Stomach (tissue), 9 donors: ENCODE data around the gene MACROD1. TPM values are rescaled to one million over a fixed set of nuclear protein-coding genes. Genes with fewer than 3 reads are reported as not detected.

Source experiments
- DNase-seq, 2 donors: peaks; one replicate each; pipeline versions ENCODE4 v3.0.0 to v3.0.0-alpha.2; 2013 to 2019
- H3K27ac ChIP-seq, 5 donors: fragments of 200-600 bp in 4 of 5; sonication (generic) in 4 of 5; one replicate each; pipeline ENCODE4 v1.5.1; 2013 to 2019; ENCODE audit warnings: mild to moderate bottlenecking in 1 of 5, moderate library complexity in 1 of 5
- H3K27me3 ChIP-seq, 3 donors: fragments of 200-600 bp; sonication (generic); one replicate each; pipeline ENCODE4 v1.5.1; 2017 to 2019; ENCODE audit warnings: mixed run types in 1 of 3
- H3K36me3 ChIP-seq, 4 donors: fragments of 200-600 bp; sonication (generic); 1 replicate in 3 of 4; 2 replicates in 1 of 4; pipeline ENCODE4 v1.5.1; 2016 to 2019
- H3K4me1 ChIP-seq, 4 donors: fragments of 200-600 bp; sonication (generic); one replicate each; pipeline ENCODE4 v1.5.1; 2016 to 2019
- H3K4me3 ChIP-seq, 4 donors: fragments of 200-600 bp; sonication (generic) in 3 of 4; one replicate each; pipeline ENCODE4 v1.5.1; 2016 to 2019; ENCODE audit warnings: mild to moderate bottlenecking in 1 of 4
- H3K9me3 ChIP-seq, 4 donors: fragments of 200-600 bp; sonication (generic); one replicate each; pipeline ENCODE4 v1.5.1; 2016 to 2019
- EP300 ChIP-seq: sonication (generic); formaldehyde crosslinking; IDR thresholded peaks from one replicate; pipeline ENCODE4 v1.6.1; 2017; ENCODE audit warnings: antibody characterized with exemption
- POLR2A ChIP-seq, 4 donors: fragments of 450-650 bp; IDR thresholded peaks; one replicate each; pipeline ENCODE4 v1.6.1; 2016; ENCODE audit warnings: antibody characterized with exemption in 4 of 4, control low read depth in 2 of 4, mild to moderate bottlenecking in 1 of 4, moderate library complexity in 1 of 4
- POLR2AphosphoS5 ChIP-seq, 3 donors: sonication (generic); formaldehyde crosslinking; IDR thresholded peaks; one replicate each; pipeline ENCODE4 v1.6.1; 2016; ENCODE audit warnings: antibody characterized with exemption in 3 of 3
- WGBS, 5 donors: extraction: QIAGEN DNeasy Blood & Tissue Kit in 3 of 5; methylation state at CpG; one replicate each; pipeline versions ENCODE4 v1.1.5 to v1.1.7; 2013 to 2018; 5-methylcytosine and 5-hydroxymethylcytosine counted together
- intact Hi-C: fragments of 100-400 bp; cut with DNase I; formaldehyde crosslinking; loops from one replicate; pipeline ENCODE4 v1.15.1; 2023; ENCODE audit warnings: low total_unique reads
- polyA plus RNA-seq, 3 donors: library from polyadenylated mRNA; stranded (reverse); fragments of 200-250 nt; gene quantifications; one replicate each; pipeline ENCODE4 v1.2.3, GENCODE V29; 2013
- total RNA-seq, 5 donors: library from RNA; depleted of rRNA; stranded (reverse); fragments of >200 nt; gene quantifications; one replicate each; pipeline versions ENCODE4 v1.1.0 to v1.2.3, GENCODE V29; 2014 to 2016
- TF ChIP-seq, protein P1 (sequence below), 7 experiments: fragments of 450-650 bp in 4 of 7; fragments of 200-600 bp in 3 of 7; sonication (generic) in 3 of 7; IDR thresholded peaks; one replicate each; pipeline ENCODE4 v1.5.1; 2016 to 2019; ENCODE audit warnings: antibody characterized with exemption in 7 of 7, control low read depth in 2 of 7, mild to moderate bottlenecking in 1 of 7
- donor health status: healthy with polysubstance abuse.
- donor health status: Bipolar disorder and iron deficiency.
- donor health status: healthy.

MACROD1 gene
- total and polyA plus RNA-seq, 8 donors: 18.0 to 283 (median 47.4) TPM

- DNase-seq: no peak
- intact Hi-C loops: no loop called here
- Histone ChIP-seq H3K4me3 (no peak overlapping the region), H3K36me3 (no peaks in the 10 kb centered on the region), H3K27me3 (peaks cover 0 to 70% (median 37%) of the 10 kb centered on the region in 3 donors), H3K9me3 (no peaks in the 10 kb centered on the region), H3K27ac (no peak overlapping the region), H3K4me1 (peaks cover 19 to 40% (median 28%) of the 10 kb centered on the region in 4 donors)
- TF ChIP-seq EP300 (no peak), POLR2A (IDR thresholded peaks at IDR 0.05) (no peak), POLR2AphosphoS5 (IDR thresholded peaks at IDR 0.05) (no peak)
- TF ChIP-seq, protein P1, sequence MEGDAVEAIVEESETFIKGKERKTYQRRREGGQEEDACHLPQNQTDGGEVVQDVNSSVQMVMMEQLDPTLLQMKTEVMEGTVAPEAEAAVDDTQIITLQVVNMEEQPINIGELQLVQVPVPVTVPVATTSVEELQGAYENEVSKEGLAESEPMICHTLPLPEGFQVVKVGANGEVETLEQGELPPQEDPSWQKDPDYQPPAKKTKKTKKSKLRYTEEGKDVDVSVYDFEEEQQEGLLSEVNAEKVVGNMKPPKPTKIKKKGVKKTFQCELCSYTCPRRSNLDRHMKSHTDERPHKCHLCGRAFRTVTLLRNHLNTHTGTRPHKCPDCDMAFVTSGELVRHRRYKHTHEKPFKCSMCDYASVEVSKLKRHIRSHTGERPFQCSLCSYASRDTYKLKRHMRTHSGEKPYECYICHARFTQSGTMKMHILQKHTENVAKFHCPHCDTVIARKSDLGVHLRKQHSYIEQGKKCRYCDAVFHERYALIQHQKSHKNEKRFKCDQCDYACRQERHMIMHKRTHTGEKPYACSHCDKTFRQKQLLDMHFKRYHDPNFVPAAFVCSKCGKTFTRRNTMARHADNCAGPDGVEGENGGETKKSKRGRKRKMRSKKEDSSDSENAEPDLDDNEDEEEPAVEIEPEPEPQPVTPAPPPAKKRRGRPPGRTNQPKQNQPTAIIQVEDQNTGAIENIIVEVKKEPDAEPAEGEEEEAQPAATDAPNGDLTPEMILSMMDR (IDR thresholded peaks at IDR 0.05): no peak
- 69 to 89% (median 79%) methylated on average over 4 of the region's 4 CpGs for WGBS, 5 donors
Observed at GRCh38 chr11:64032050-64032449, 133.9 kb downstream of the MACROD1 start.

- TF ChIP-seq, protein P1 (IDR thresholded peaks at IDR 0.05): no peak
- TF ChIP-seq EP300 (no peak), POLR2A (IDR thresholded peaks at IDR 0.05) (no peak), POLR2AphosphoS5 (IDR thresholded peaks at IDR 0.05) (no peak)
- H3K27me3 ChIP-seq: peaks cover 0 to 60% (median 26%) of the 10 kb centered on the region in 3 donors
- peaks cover 10 to 30% (median 17%) of the 10 kb centered on the region in 4 donors for H3K4me1 ChIP-seq
- H3K9me3 ChIP-seq: no peaks in the 10 kb centered on the region
- WGBS, 5 donors: 79 to 95% (median 81%) methylated on average over 3 of the region's 3 CpGs
- no peak overlapping the region for H3K27ac ChIP-seq
- intact Hi-C loops: no loop called here
- H3K4me3 ChIP-seq: no peak overlapping the region
- no peaks in the 10 kb centered on the region for H3K36me3 ChIP-seq
- no peak for DNase-seq
Observed at GRCh38 chr11:64031001-64031400, 134.9 kb downstream of the MACROD1 start.

GRCh38 chr11:64029773-64030172 lies 136.1 kb downstream of the MACROD1 start:
- intact Hi-C loops: no loop called here
- TF ChIP-seq EP300: no peak
- no peak for TF ChIP-seq POLR2A (IDR thresholded peaks at IDR 0.05)
- TF ChIP-seq, protein P1 (IDR thresholded peaks at IDR 0.05): no peak
- TF ChIP-seq POLR2AphosphoS5 (IDR thresholded peaks at IDR 0.05): no peak
- Histone ChIP-seq H3K9me3 (no peaks in the 10 kb centered on the region), H3K36me3 (no peaks in the 10 kb centered on the region), H3K4me3 (no peak overlapping the region), H3K27ac (no peak overlapping the region), H3K4me1 (peaks cover 4 to 20% (median 11%) of the 10 kb centered on the region in 4 donors), H3K27me3 (peaks cover 0 to 48% (median 17%) of the 10 kb centered on the region in 3 donors)
- DNase-seq: no peak
- WGBS, 5 donors: 72 to 90% (median 84%) methylated on average over 7 to 8 of the region's 8 CpGs

DNA sequence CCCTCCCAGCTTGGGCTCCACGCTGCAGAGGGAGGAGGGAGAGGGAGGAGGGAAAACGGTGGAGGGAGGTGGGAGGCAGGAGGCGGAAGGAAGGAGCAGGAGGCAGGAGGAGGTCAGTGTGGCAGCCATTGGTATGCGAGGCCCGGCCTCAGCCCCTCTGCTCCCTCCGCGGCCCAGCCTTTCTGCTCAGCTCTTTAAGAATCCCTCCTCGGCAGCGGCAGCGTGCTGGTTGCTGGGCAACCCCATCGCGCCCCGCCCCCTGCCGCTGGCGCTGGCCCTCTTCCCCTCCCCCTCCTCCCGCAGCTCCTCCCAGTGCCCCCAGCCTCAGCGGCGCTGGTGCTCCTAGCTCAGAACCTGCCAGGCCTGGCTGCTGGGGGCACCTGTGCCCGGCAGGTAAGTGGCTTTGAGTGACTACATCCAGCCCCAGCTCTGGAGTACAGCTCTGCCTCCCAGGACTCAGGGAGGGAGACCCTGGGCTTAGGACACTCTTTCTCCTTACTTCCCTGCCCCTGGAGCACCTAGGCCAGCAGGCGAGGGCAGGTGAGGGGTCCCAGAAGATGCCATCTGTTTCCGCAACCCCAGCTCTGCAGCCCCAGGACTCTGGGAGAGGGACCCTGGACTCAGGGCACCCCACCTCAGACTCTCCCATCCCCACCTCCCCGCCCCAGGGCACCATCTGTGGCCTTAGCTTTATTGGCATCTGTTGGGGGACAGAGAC lies 137.4 kb downstream of the MACROD1 start:
- no peaks in the 10 kb centered on the region for H3K9me3 ChIP-seq
- intact Hi-C loops: no loop called here
- peak overlapping the region in 2 of 4 donors; percentile 4 to 9 for H3K4me3 ChIP-seq
- peak in 1 of 2 donors; percentile 89 for DNase-seq
- H3K27me3 ChIP-seq: peaks cover 0 to 36% (median 12%) of the 10 kb centered on the region in 3 donors
- TF ChIP-seq POLR2AphosphoS5 (IDR thresholded peaks at IDR 0.05): no peak
- TF ChIP-seq, protein P1 (IDR thresholded peaks at IDR 0.05): no peak
- no peak overlapping the region for H3K27ac ChIP-seq
- H3K4me1 ChIP-seq: peaks cover 4 to 16% (median 11%) of the 10 kb centered on the region in 4 donors
- 14 to 72% (median 18%) methylated on average over 5 to 22 of the region's 22 CpGs for WGBS, 5 donors
- no peaks in the 10 kb centered on the region for H3K36me3 ChIP-seq
